ENCODE measurements around the gene AGL. TPM values are rescaled to one million over a fixed set of nuclear protein-coding genes. Genes with fewer than 3 reads are reported as not detected.
A peak's percentile ranks its signal among the peaks of the same experiment; 100 is the strongest.
"Not testable (repeated sequence)": the region's sequence is repeated elsewhere in the genome, so short reads cannot be mapped to it uniquely, and the experiment has no call there.

Gene AGL
- total RNA-seq, 1 donor from 2014 or later, result 23.4 TPM

GRCh38 chr1:99827970-99828369, 22.2 kb upstream of the AGL start:
- no peaks in the 10 kb centered on the region for H3K79me2 ChIP-seq (ENCODE audit: low read depth)
- TF ChIP-seq CTCF (IDR thresholded peaks at IDR 0.05), result no peak
- no peak for DNase-seq (ENCODE audit: low spot score)
- no peaks in the 10 kb centered on the region for H3K4me1 Mint-ChIP-seq
- no peak overlapping the region for H3K4me2 ChIP-seq
- no peak overlapping the region for H3K27ac ChIP-seq
- H3K4me3 ChIP-seq, result no peak overlapping the region
- peaks cover 19% of the 10 kb centered on the region for H3K9me3 Mint-ChIP-seq
- H3K27me3 ChIP-seq, result no peaks in the 10 kb centered on the region
- H3K9me3 ChIP-seq (ENCODE audit: low read depth), result no peaks in the 10 kb centered on the region
- no peak overlapping the region for H3K27ac Mint-ChIP-seq
- H3K4me1 ChIP-seq, result no peaks in the 10 kb centered on the region
- no peak overlapping the region for H2AFZ ChIP-seq (replicated peaks)
- no peaks in the 10 kb centered on the region for H3K27me3 Mint-ChIP-seq (ENCODE audit: insufficient read depth, low read depth)
- no peak overlapping the region for H3K4me3 Mint-ChIP-seq
- H3F3A ChIP-seq (ENCODE audit: low read depth), result no peaks in the 10 kb centered on the region
- H3K36me3 Mint-ChIP-seq, result peaks cover 4% of the 10 kb centered on the region
- no peaks in the 10 kb centered on the region for H3K36me3 ChIP-seq
- H3K9ac ChIP-seq, result no peak overlapping the region
- H4K20me1 ChIP-seq (ENCODE audit: low read depth), result no peaks in the 10 kb centered on the region

- no peak overlapping the region for H3K4me3 Mint-ChIP-seq
- H3K9ac ChIP-seq, result no peak overlapping the region
These were observed 20.9 kb upstream of the AGL start for GRCh38 chr1:99829269-99829668.

GRCh38 chr1:99833911-99834310, 16.2 kb upstream of the AGL start:
- not testable (repeated sequence) for H3K36me3 ChIP-seq; H3K4me1 ChIP-seq; H3K27me3 Mint-ChIP-seq (ENCODE audit: insufficient read depth, low read depth); H3K27ac Mint-ChIP-seq; H3K27me3 ChIP-seq; H3K36me3 Mint-ChIP-seq; H3K4me3 ChIP-seq; H4K20me1 ChIP-seq (ENCODE audit: low read depth); H3K27ac ChIP-seq; H3K4me1 Mint-ChIP-seq; H3K9ac ChIP-seq; H3K9me3 ChIP-seq (ENCODE audit: low read depth); H3K4me2 ChIP-seq; H3K4me3 Mint-ChIP-seq; DNase-seq (ENCODE audit: low spot score); H2AFZ ChIP-seq (replicated peaks); H3F3A ChIP-seq (ENCODE audit: low read depth); H3K79me2 ChIP-seq (ENCODE audit: low read depth)
- peaks cover 11% of the 10 kb centered on the region for H3K9me3 Mint-ChIP-seq

More at GRCh38 chr1:99829269-99829668, 20.9 kb upstream of the AGL start:
- Histone ChIP-seq H3K27ac (no peak overlapping the region), H3K4me2 (no peak overlapping the region), H3K9me3 (ENCODE audit: low read depth) (no peaks in the 10 kb centered on the region), H4K20me1 (ENCODE audit: low read depth) (no peaks in the 10 kb centered on the region), H3K79me2 (ENCODE audit: low read depth) (no peaks in the 10 kb centered on the region), H3K4me1 (no peaks in the 10 kb centered on the region), H2AFZ (replicated peaks) (no peak overlapping the region), H3K36me3 (no peaks in the 10 kb centered on the region), H3K4me3 (no peak overlapping the region), H3K27me3 (no peaks in the 10 kb centered on the region), H3F3A (ENCODE audit: low read depth) (no peaks in the 10 kb centered on the region)
- Mint-ChIP-seq H3K36me3 (peaks cover 4% of the 10 kb centered on the region), H3K27me3 (ENCODE audit: insufficient read depth, low read depth) (no peaks in the 10 kb centered on the region), H3K4me1 (no peaks in the 10 kb centered on the region), H3K9me3 (peaks cover 17% of the 10 kb centered on the region), H3K27ac (no peak overlapping the region)
- TF ChIP-seq EZH2phosphoT487 (IDR thresholded peaks at IDR 0.05), result no peak
- no peak for TF ChIP-seq EZH2 (IDR thresholded peaks at IDR 0.05)
- no peak for TF ChIP-seq CTCF (IDR thresholded peaks at IDR 0.05)
- no peak for DNase-seq (ENCODE audit: low spot score)

- H3K4me1 ChIP-seq; H3K4me3 ChIP-seq; H3K27ac ChIP-seq; H3K9me3 ChIP-seq (ENCODE audit: low read depth); H3K79me2 ChIP-seq (ENCODE audit: low read depth); H4K20me1 ChIP-seq (ENCODE audit: low read depth); H3K27me3 ChIP-seq; H3K4me1 Mint-ChIP-seq; H3F3A ChIP-seq (ENCODE audit: low read depth); H3K4me3 Mint-ChIP-seq; H3K9ac ChIP-seq; H3K27me3 Mint-ChIP-seq (ENCODE audit: insufficient read depth, low read depth); H3K36me3 Mint-ChIP-seq; H3K27ac Mint-ChIP-seq; H3K36me3 ChIP-seq; H3K4me2 ChIP-seq; DNase-seq (ENCODE audit: low spot score): not testable (repeated sequence)
- H3K9me3 Mint-ChIP-seq, result peaks cover 19% of the 10 kb centered on the region
- peak overlapping the region; percentile 8 for H2AFZ ChIP-seq (replicated peaks)
These were observed 13.7 kb upstream of the AGL start for GRCh38 chr1:99836171-99837103.

GRCh38 chr1:99840353-99840752, 9.8 kb upstream of the AGL start:
- H3F3A ChIP-seq (ENCODE audit: low read depth); H3K27ac ChIP-seq; H3K9ac ChIP-seq; H3K4me2 ChIP-seq; H2AFZ ChIP-seq (replicated peaks); H3K4me1 ChIP-seq; DNase-seq (ENCODE audit: low spot score); H3K36me3 Mint-ChIP-seq; H3K4me1 Mint-ChIP-seq; H3K36me3 ChIP-seq; H3K27ac Mint-ChIP-seq; H3K9me3 Mint-ChIP-seq; H4K20me1 ChIP-seq (ENCODE audit: low read depth); H3K27me3 ChIP-seq; H3K9me3 ChIP-seq (ENCODE audit: low read depth); H3K27me3 Mint-ChIP-seq (ENCODE audit: insufficient read depth, low read depth); H3K4me3 ChIP-seq; H3K79me2 ChIP-seq (ENCODE audit: low read depth); H3K4me3 Mint-ChIP-seq: not testable (repeated sequence)

Measured in neural progenitor cell (in vitro differentiated cells).